ENCODE measurements around the gene NECTIN4. TPM values are rescaled to one million over a fixed set of nuclear protein-coding genes. Genes with fewer than 3 reads are reported as not detected.
A peak's percentile ranks its signal among the peaks of the same experiment; 100 is the strongest.

The NECTIN4 gene
- total and polyA plus RNA-seq, 2 of the 13 experiments (the other 11 are each of a cell fraction or from before 2014, with no cell fraction given) = 5.9 to 12.4 TPM

GRCh38 chr1:161091093-161091492, 1.7 kb upstream of the NECTIN4 start (continued):
- no peak for TF ChIP-seq ZNF468 (CRISPR knock-in tag; IDR thresholded peaks at IDR 0.05)
- no peak for TF ChIP-seq ZNF275 (CRISPR knock-in tag; IDR thresholded peaks at IDR 0.05; ENCODE audit: borderline replicate concordance)
- peak; percentile 49; the same call in 1 of the 2 replicates for TF ChIP-seq NR2F2 (IDR thresholded peaks at IDR 0.05; ENCODE audit: borderline replicate concordance, low read depth)
- TF ChIP-seq RARA (CRISPR knock-in tag; IDR thresholded peaks at IDR 0.05) = peak; percentile 75
- no peak for TF ChIP-seq TRAFD1 (CRISPR knock-in tag; IDR thresholded peaks at IDR 0.05; ENCODE audit: borderline replicate concordance)
- TF ChIP-seq ZNF790 (CRISPR knock-in tag; IDR thresholded peaks at IDR 0.05; ENCODE audit: borderline replicate concordance) = no peak
- TF ChIP-seq ZNF644 (CRISPR knock-in tag; IDR thresholded peaks at IDR 0.05; ENCODE audit: low read depth) = no peak
- no peak for TF ChIP-seq ETV6 (CRISPR knock-in tag; conservative IDR thresholded peaks at IDR 0.05)
- no peak for TF ChIP-seq KDM1A (CRISPR knock-in tag; IDR thresholded peaks at IDR 0.05)
- no peak for TF ChIP-seq ZSCAN9 (CRISPR knock-in tag; IDR thresholded peaks at IDR 0.05; ENCODE audit: borderline replicate concordance)
- TF ChIP-seq MXD3 (CRISPR knock-in tag; IDR thresholded peaks at IDR 0.05) = no peak
- TF ChIP-seq THAP7 (CRISPR knock-in tag; IDR thresholded peaks at IDR 0.05) = no peak
- TF ChIP-seq NR2F1 (CRISPR knock-in tag; IDR thresholded peaks at IDR 0.05) = peak; percentile 47 to 61; a peak in 1 of 4 replicates
- TF ChIP-seq RFXANK (CRISPR knock-in tag; IDR thresholded peaks at IDR 0.05) = no peak
- no peak for TF ChIP-seq THAP9 (CRISPR knock-in tag; IDR thresholded peaks at IDR 0.05; ENCODE audit: borderline replicate concordance)
- no peak for TF ChIP-seq NFE2L2 (IDR thresholded peaks at IDR 0.05; ENCODE audit: low read length)
- TF ChIP-seq ZBTB7A (CRISPR knock-in tag; IDR thresholded peaks at IDR 0.05) = no peak
- no peak for TF ChIP-seq ELF1 (CRISPR knock-in tag; IDR thresholded peaks at IDR 0.05)
- no peak for TF ChIP-seq KLF12 (CRISPR knock-in tag; IDR thresholded peaks at IDR 0.05; ENCODE audit: borderline replicate concordance)
- no peak for TF ChIP-seq RCOR2 (CRISPR knock-in tag; IDR thresholded peaks at IDR 0.05)
- TF ChIP-seq HOXD1 (CRISPR knock-in tag; IDR thresholded peaks at IDR 0.05) = no peak
- no peak for TF ChIP-seq LCORL (IDR thresholded peaks at IDR 0.05)
- TF ChIP-seq LCORL (CRISPR knock-in tag; IDR thresholded peaks at IDR 0.05) = no peak
- no peak for TF ChIP-seq HOMEZ (CRISPR knock-in tag; IDR thresholded peaks at IDR 0.05; ENCODE audit: low read depth)

All from HepG2 (cell line).